HG03175 (cell line): ENCODE measurements around the gene MMADHC.

ENCODE experiments used
- ATAC-seq: cut with Tn5 transposase; IDR thresholded peaks from one replicate; pipeline ENCODE4 v1.9.1; 2021; ENCODE audit warnings: mild to moderate bottlenecking, moderate library complexity; ENCODE audit not compliant: unreplicated experiment

Gene MMADHC

GRCh38 chr2:149587220-149587949, at the start of gene MMADHC:
MMADHC (minus strand) TSS chr2:149587775; CDS start chr2:149587097, 678 bp downstream.
- ATAC-seq: peak; percentile 97

GRCh38 chr2:149634103-149634502, 46.5 kb upstream of the MMADHC start:
- no peak for ATAC-seq

GRCh38 chr2:149630445-149630844, 42.9 kb upstream of the MMADHC start:
- no peak for ATAC-seq

- ATAC-seq: no peak
Measured at GRCh38 chr2:149629026-149629425, 41.5 kb upstream of the MMADHC start.

- ATAC-seq: no peak
Measured at GRCh38 chr2:149627111-149627801, 39.7 kb upstream of the MMADHC start.

- ATAC-seq: no peak
Measured at GRCh38 chr2:149625671-149626070, 38.1 kb upstream of the MMADHC start.

- no peak for ATAC-seq
Measured at GRCh38 chr2:149625271-149625670, 37.7 kb upstream of the MMADHC start.

GRCh38 chr2:149622343-149622742, 34.8 kb upstream of the MMADHC start:
- ATAC-seq: peak; percentile 48

- ATAC-seq: no peak
Measured at GRCh38 chr2:149617476-149617875, 29.9 kb upstream of the MMADHC start.

GRCh38 chr2:149616681-149617456, 29.3 kb upstream of the MMADHC start:
- no peak for ATAC-seq

GRCh38 chr2:149613704-149614103, 26.1 kb upstream of the MMADHC start:
- no peak for ATAC-seq

- ATAC-seq: no peak
Measured at GRCh38 chr2:149612122-149612521, 24.5 kb upstream of the MMADHC start.

- no peak for ATAC-seq
Measured at GRCh38 chr2:149611100-149611820, 23.7 kb upstream of the MMADHC start.

- ATAC-seq: no peak
Measured at GRCh38 chr2:149606251-149606811, 18.8 kb upstream of the MMADHC start.

- no peak for ATAC-seq
Measured at GRCh38 chr2:149603248-149603647, 15.7 kb upstream of the MMADHC start.

- no peak for ATAC-seq
Measured at GRCh38 chr2:149601141-149601796, 13.7 kb upstream of the MMADHC start.

- peak; percentile 99 for ATAC-seq
Measured at GRCh38 chr2:149597668-149598326, 10.2 kb upstream of the MMADHC start.

- ATAC-seq: peak; percentile 5
Measured at GRCh38 chr2:149597050-149597667, 9.6 kb upstream of the MMADHC start.

- ATAC-seq: no peak
Measured at GRCh38 chr2:149596471-149596870, 8.9 kb upstream of the MMADHC start.
